ENCODE measurements around the gene ARL14EP. TPM values are rescaled to one million over a fixed set of nuclear protein-coding genes. Genes with fewer than 3 reads are reported as not detected.
A peak's percentile ranks its signal among the peaks of the same experiment; 100 is the strongest.

Gene ARL14EP
- total and polyA plus RNA-seq, 4 donors: 36.8 to 53.7 (median 45.1) TPM

DNA sequence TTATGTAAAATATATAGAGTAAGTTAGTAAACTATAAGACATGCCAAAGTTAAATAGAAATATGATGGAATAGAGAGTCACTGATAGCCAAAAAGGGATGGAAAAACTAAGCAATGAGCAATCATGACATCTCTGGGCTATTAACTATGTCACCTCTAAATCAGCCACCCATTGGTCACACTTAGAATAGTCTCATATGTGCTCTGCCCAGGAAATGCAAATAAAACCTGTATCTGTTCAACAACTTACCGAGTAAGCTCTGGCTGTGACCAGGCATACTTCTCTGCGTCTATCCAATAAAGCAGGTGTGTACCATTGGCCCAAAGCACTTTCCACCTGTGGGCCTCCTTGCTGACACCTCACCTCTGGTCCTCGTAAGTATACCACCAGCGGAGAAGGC lies 1.6 kb upstream of the ARL14EP start:
- WGBS (ENCODE audit: insufficient coverage): 90% methylated on average over 2 of the region's 4 CpGs
- no peaks in the 10 kb centered on the region for H3K4me1 ChIP-seq (ENCODE audit: control insufficient read depth, insufficient read depth, low read length)
- H3K27ac ChIP-seq (ENCODE audit: low read depth, low read length): no peak overlapping the region
- H3K4me3 ChIP-seq (ENCODE audit: low read depth, low read length): no peak overlapping the region
- H3K27me3 ChIP-seq (ENCODE audit: control insufficient read depth, insufficient read depth, low read length): no peaks in the 10 kb centered on the region
- H3K9me3 ChIP-seq (ENCODE audit: control insufficient read depth, insufficient read depth, low read length): no peaks in the 10 kb centered on the region
- DNase-seq (ENCODE audit: low read depth in 4 of 6, low spot score in 6 of 6): no peak
- no peaks in the 10 kb centered on the region for H3K36me3 ChIP-seq (ENCODE audit: control insufficient read depth, insufficient read depth, low read length)

GRCh38 chr11:30322191-30322590 lies 713 bp upstream of the ARL14EP start:
- Histone ChIP-seq H3K9me3 (ENCODE audit: control insufficient read depth, insufficient read depth, low read length) (no peaks in the 10 kb centered on the region), H3K36me3 (ENCODE audit: control insufficient read depth, insufficient read depth, low read length) (no peaks in the 10 kb centered on the region), H3K4me3 (ENCODE audit: low read depth, low read length) (peak overlapping the region; percentile 93), H3K4me1 (ENCODE audit: control insufficient read depth, insufficient read depth, low read length) (no peaks in the 10 kb centered on the region), H3K27ac (ENCODE audit: low read depth, low read length) (peak overlapping the region; percentile 29), H3K27me3 (ENCODE audit: control insufficient read depth, insufficient read depth, low read length) (no peaks in the 10 kb centered on the region)
- WGBS (ENCODE audit: insufficient coverage): no CpG with 5 or more reads among the region's 6 CpGs
- DNase-seq (ENCODE audit: low read depth in 4 of 6, low spot score in 6 of 6): peak in 1 of 6 donors; percentile 34

DNA sequence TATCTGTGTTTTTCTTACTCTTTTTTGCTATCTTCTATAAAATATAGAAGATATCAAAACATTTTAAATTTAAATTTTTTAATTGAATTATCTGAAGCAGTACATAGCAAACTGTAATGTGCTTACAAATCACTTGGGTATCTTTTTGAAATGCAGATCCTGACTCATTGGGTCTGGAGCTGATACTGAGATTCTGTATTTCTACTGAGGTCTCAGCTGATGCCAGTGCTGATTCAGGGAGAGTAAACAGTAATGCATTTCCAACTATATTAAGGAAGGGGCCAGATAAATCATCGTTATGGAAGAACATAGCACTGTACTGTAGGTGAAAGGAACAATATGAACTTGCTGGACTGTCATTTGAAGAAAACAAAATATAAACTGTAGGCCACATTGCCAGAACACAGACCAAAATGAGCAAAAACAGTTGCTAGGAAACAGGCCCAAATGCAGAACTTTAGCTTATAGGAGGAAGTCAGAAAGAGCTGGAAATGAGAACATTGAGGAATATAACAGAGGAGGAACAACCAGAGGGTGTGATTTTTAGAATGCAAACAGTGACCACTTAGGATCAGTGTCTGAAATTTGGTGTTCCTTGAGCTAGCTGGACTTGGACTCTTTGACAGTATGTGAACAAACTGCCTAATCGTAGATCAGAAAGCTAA lies 3.3 kb downstream of the ARL14EP start:
- 100% methylated on average over 1 of the region's 2 CpGs for WGBS (ENCODE audit: insufficient coverage)
- no peak overlapping the region for H3K27ac ChIP-seq (ENCODE audit: low read depth, low read length)

DNA sequence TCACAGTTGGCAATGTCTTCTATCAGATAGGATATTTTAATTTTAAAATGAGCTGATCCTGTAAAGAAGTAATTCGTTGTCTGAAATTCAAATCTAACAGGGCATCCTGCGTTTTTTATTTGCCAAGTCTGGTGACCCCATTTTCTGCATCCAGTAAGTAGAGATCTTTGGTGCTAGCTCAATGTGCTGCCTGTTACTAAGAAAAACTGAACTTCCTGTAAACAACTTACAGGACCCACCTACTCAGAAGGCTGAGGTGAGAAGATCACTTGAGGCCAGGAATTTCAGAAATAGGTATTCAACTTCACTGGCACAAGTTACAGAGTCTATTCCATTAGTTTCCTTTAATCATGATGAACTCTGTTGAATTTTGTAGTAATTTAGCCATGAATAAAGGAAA lies 4.0 kb downstream of the ARL14EP start:
- WGBS (ENCODE audit: insufficient coverage): no CpG with 5 or more reads among the region's 2 CpGs
- no peak for DNase-seq (ENCODE audit: low read depth in 4 of 6, low spot score in 6 of 6)
- no peaks in the 10 kb centered on the region for H3K4me1 ChIP-seq (ENCODE audit: control insufficient read depth, insufficient read depth, low read length)
- H3K27me3 ChIP-seq (ENCODE audit: control insufficient read depth, insufficient read depth, low read length): no peaks in the 10 kb centered on the region
- H3K27ac ChIP-seq (ENCODE audit: low read depth, low read length): no peak overlapping the region
- no peak overlapping the region for H3K4me3 ChIP-seq (ENCODE audit: low read depth, low read length)
- no peaks in the 10 kb centered on the region for H3K36me3 ChIP-seq (ENCODE audit: control insufficient read depth, insufficient read depth, low read length)
- no peaks in the 10 kb centered on the region for H3K9me3 ChIP-seq (ENCODE audit: control insufficient read depth, insufficient read depth, low read length)

More for the DNA sequence above, 3.3 kb downstream of the ARL14EP start:
- Histone ChIP-seq H3K36me3 (ENCODE audit: control insufficient read depth, insufficient read depth, low read length) (no peaks in the 10 kb centered on the region), H3K4me1 (ENCODE audit: control insufficient read depth, insufficient read depth, low read length) (no peaks in the 10 kb centered on the region), H3K27me3 (ENCODE audit: control insufficient read depth, insufficient read depth, low read length) (no peaks in the 10 kb centered on the region), H3K4me3 (ENCODE audit: low read depth, low read length) (no peak overlapping the region), H3K9me3 (ENCODE audit: control insufficient read depth, insufficient read depth, low read length) (no peaks in the 10 kb centered on the region)
- no peak for DNase-seq (ENCODE audit: low read depth in 4 of 6, low spot score in 6 of 6)

DNA sequence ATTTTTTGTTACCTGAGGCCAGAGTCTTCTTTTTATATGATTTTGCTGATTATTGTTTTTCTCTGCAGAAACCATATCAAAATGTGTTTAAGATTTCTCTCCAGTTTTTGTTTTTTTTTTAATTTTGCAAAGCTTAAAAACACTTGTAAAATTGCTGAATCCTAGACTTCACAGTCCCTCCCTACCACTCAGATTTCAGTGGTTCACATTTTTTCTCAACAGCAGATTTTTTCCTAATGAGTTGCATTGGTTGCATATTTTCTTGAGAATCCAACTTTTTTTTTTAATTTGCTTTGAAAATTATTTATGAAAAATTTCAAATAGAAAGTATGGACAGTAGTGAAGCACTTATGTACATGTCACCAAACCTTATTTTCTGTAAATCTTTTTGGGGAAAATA lies 5.8 kb downstream of the ARL14EP start:
- no peaks in the 10 kb centered on the region for H3K36me3 ChIP-seq (ENCODE audit: control insufficient read depth, insufficient read depth, low read length)
- H3K4me1 ChIP-seq (ENCODE audit: control insufficient read depth, insufficient read depth, low read length): no peaks in the 10 kb centered on the region
- H3K27me3 ChIP-seq (ENCODE audit: control insufficient read depth, insufficient read depth, low read length): no peaks in the 10 kb centered on the region
- H3K4me3 ChIP-seq (ENCODE audit: low read depth, low read length): no peak overlapping the region
- DNase-seq (ENCODE audit: low read depth in 4 of 6, low spot score in 6 of 6): no peak
- H3K27ac ChIP-seq (ENCODE audit: low read depth, low read length): no peak overlapping the region
- H3K9me3 ChIP-seq (ENCODE audit: control insufficient read depth, insufficient read depth, low read length): no peaks in the 10 kb centered on the region

- Histone ChIP-seq H3K4me1 (ENCODE audit: control insufficient read depth, insufficient read depth, low read length) (no peaks in the 10 kb centered on the region), H3K27ac (ENCODE audit: low read depth, low read length) (no peak overlapping the region), H3K4me3 (ENCODE audit: low read depth, low read length) (no peak overlapping the region), H3K9me3 (ENCODE audit: control insufficient read depth, insufficient read depth, low read length) (no peaks in the 10 kb centered on the region), H3K27me3 (ENCODE audit: control insufficient read depth, insufficient read depth, low read length) (no peaks in the 10 kb centered on the region), H3K36me3 (ENCODE audit: control insufficient read depth, insufficient read depth, low read length) (peaks cover 4% of the 10 kb centered on the region)
- DNase-seq (ENCODE audit: low read depth in 4 of 6, low spot score in 6 of 6): no peak
- no CpG with 5 or more reads among the region's 4 CpGs for WGBS (ENCODE audit: insufficient coverage)
These were observed 6.4 kb downstream of the ARL14EP start for GRCh38 chr11:30329150-30329940.

- Histone ChIP-seq H3K4me3 (ENCODE audit: low read depth, low read length) (no peak overlapping the region), H3K27me3 (ENCODE audit: control insufficient read depth, insufficient read depth, low read length) (no peaks in the 10 kb centered on the region), H3K36me3 (ENCODE audit: control insufficient read depth, insufficient read depth, low read length) (peaks cover 6% of the 10 kb centered on the region), H3K4me1 (ENCODE audit: control insufficient read depth, insufficient read depth, low read length) (no peaks in the 10 kb centered on the region), H3K27ac (ENCODE audit: low read depth, low read length) (no peak overlapping the region), H3K9me3 (ENCODE audit: control insufficient read depth, insufficient read depth, low read length) (no peaks in the 10 kb centered on the region)
- peak in 1 of 6 donors; percentile 64 for DNase-seq (ENCODE audit: low read depth in 4 of 6, low spot score in 6 of 6)
- WGBS (ENCODE audit: insufficient coverage): no CpG with 5 or more reads among the region's 3 CpGs
These were observed 10.5 kb downstream of the ARL14EP start for GRCh38 chr11:30333405-30333804.

DNA sequence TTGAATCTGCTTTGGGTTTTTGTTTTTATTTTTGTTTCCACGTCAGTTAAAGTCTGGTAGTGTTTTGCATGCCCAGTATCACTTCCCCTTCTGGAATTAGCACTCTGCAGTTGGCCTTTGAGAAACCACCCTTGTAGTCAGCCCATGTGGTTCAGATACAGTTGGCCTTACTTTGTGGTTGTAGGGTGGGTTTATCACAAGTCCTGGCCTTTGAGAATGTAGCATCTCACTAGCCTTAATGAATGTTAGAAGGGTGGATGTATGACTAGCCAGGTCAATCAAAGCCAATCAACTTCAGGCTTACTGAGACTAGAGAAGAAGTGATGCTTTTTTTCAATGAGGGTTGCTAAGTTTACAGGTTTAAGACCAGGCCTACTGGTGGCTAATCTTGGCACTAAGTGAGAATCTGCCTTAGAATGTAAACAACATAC lies 19.8 kb downstream of the ARL14EP start:
- no peaks in the 10 kb centered on the region for H3K27me3 ChIP-seq (ENCODE audit: control insufficient read depth, insufficient read depth, low read length)
- H3K36me3 ChIP-seq (ENCODE audit: control insufficient read depth, insufficient read depth, low read length): no peaks in the 10 kb centered on the region
- no CpG with 5 or more reads among the region's 1 CpG for WGBS (ENCODE audit: insufficient coverage)

DNA sequence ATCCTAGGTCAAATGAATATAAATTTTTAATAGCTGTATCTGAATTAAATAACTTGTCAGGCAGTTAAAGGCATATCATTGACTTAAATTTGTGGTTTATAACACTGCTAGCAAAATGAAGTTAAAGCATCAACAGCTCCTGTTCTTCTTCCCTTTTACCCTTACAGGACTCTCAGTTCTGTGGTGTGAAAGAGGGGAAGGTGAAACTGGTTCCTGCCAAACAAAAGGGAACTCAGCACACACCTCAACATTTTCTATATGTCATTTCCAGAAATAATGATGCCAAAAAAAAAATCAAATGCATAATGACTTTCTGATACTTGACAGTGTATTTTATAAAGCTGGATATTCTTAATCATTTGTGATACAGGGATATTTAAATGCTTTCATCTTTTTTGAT lies 21.2 kb downstream of the ARL14EP start:
- no peak overlapping the region for H3K4me3 ChIP-seq (ENCODE audit: low read depth, low read length)
- H3K9me3 ChIP-seq (ENCODE audit: control insufficient read depth, insufficient read depth, low read length): no peaks in the 10 kb centered on the region
- no peak overlapping the region for H3K27ac ChIP-seq (ENCODE audit: low read depth, low read length)
- no peak for DNase-seq (ENCODE audit: low read depth in 4 of 6, low spot score in 6 of 6)
- H3K27me3 ChIP-seq (ENCODE audit: control insufficient read depth, insufficient read depth, low read length): no peaks in the 10 kb centered on the region
- H3K4me1 ChIP-seq (ENCODE audit: control insufficient read depth, insufficient read depth, low read length): no peaks in the 10 kb centered on the region
- no peaks in the 10 kb centered on the region for H3K36me3 ChIP-seq (ENCODE audit: control insufficient read depth, insufficient read depth, low read length)

More for the DNA sequence above, 19.8 kb downstream of the ARL14EP start:
- Histone ChIP-seq H3K27ac (ENCODE audit: low read depth, low read length) (no peak overlapping the region), H3K9me3 (ENCODE audit: control insufficient read depth, insufficient read depth, low read length) (no peaks in the 10 kb centered on the region), H3K4me1 (ENCODE audit: control insufficient read depth, insufficient read depth, low read length) (no peaks in the 10 kb centered on the region), H3K4me3 (ENCODE audit: low read depth, low read length) (no peak overlapping the region)
- DNase-seq (ENCODE audit: low read depth in 4 of 6, low spot score in 6 of 6): no peak

GRCh38 chr11:30345644-30346043 lies 22.7 kb downstream of the ARL14EP start:
- Histone ChIP-seq H3K4me1 (ENCODE audit: control insufficient read depth, insufficient read depth, low read length) (no peaks in the 10 kb centered on the region), H3K9me3 (ENCODE audit: control insufficient read depth, insufficient read depth, low read length) (no peaks in the 10 kb centered on the region), H3K27ac (ENCODE audit: low read depth, low read length) (no peak overlapping the region), H3K27me3 (ENCODE audit: control insufficient read depth, insufficient read depth, low read length) (no peaks in the 10 kb centered on the region), H3K4me3 (ENCODE audit: low read depth, low read length) (no peak overlapping the region), H3K36me3 (ENCODE audit: control insufficient read depth, insufficient read depth, low read length) (no peaks in the 10 kb centered on the region)
- DNase-seq (ENCODE audit: low read depth in 4 of 6, low spot score in 6 of 6): no peak
- 100% methylated on average over 1 of the region's 4 CpGs for WGBS (ENCODE audit: insufficient coverage)

Measured in spinal cord (tissue), 10 donors.